Activated T-cell treated with anti-CD3 and anti-CD28 coated beads, Interleukin-2, amount 50 U/mL, for 72 hours (primary cell): ENCODE results near the gene EMP2. TPM values are rescaled to one million over a fixed set of nuclear protein-coding genes. Genes with fewer than 3 reads are reported as not detected.

Experiments used
- ATAC-seq, 2 donors: fragments of 150-1000 bp; cut with Tn5 transposase; replicated peaks in 1 of 2; 2 replicates each; pipeline ENCODE4 v1.10.0; 2021; ENCODE audit warnings: moderate library complexity in 2 of 2, mild to moderate bottlenecking in 1 of 2
- DNase-seq, 2 donors: peaks; one replicate each; pipeline ENCODE4 v3.0.0; 2021 to 2022; ENCODE audit warnings: mixed read lengths in 1 of 2
- H3K27ac Mint-ChIP-seq: one replicate; pipeline ENCODE4 v1.8.0; 2022; ENCODE audit warnings: mild to moderate bottlenecking, moderate library complexity, mixed read lengths
- H3K27me3 Mint-ChIP-seq: one replicate; pipeline ENCODE4 v1.8.0; 2022; ENCODE audit warnings: low read depth, mixed read lengths
- H3K36me3 Mint-ChIP-seq, 2 donors: one replicate each; pipeline ENCODE4 v1.8.0; 2022; ENCODE audit warnings: mixed read lengths in 2 of 2, mild to moderate bottlenecking in 1 of 2; ENCODE audit not compliant: insufficient read depth in 2 of 2
- H3K4me1 Mint-ChIP-seq: one replicate; pipeline ENCODE4 v1.8.0; 2022; ENCODE audit warnings: low read depth, mixed read lengths
- H3K4me3 Mint-ChIP-seq, 2 donors: one replicate each; pipeline ENCODE4 v1.8.0; 2022; ENCODE audit warnings: mild to moderate bottlenecking in 2 of 2, mixed read lengths in 2 of 2, moderate library complexity in 2 of 2
- H3K9me3 Mint-ChIP-seq, 2 donors: one replicate each; pipeline ENCODE4 v1.8.0; 2022; ENCODE audit warnings: mixed read lengths in 2 of 2
- total RNA-seq, 2 donors: library from RNA; stranded (reverse); gene quantifications; one replicate each; pipeline ENCODE4 v1.2.3, GENCODE V29; 2022

The EMP2 gene
- total RNA-seq, 2 donors from 2014 or later, result 0.07 TPM; not detected in 1

- H3K9me3 Mint-ChIP-seq, result no peaks in the 10 kb centered on the region
- H3K4me3 Mint-ChIP-seq, result peak overlapping the region; percentile 47 to 66
- no peaks in the 10 kb centered on the region for H3K36me3 Mint-ChIP-seq
- H3K27ac Mint-ChIP-seq, result no peak overlapping the region
- peaks cover 47% of the 10 kb centered on the region for H3K27me3 Mint-ChIP-seq
- DNase-seq (no peak), ATAC-seq (no peak)
- no peaks in the 10 kb centered on the region for H3K4me1 Mint-ChIP-seq
Measured at GRCh38 chr16:10580883-10581247, 467 bp upstream of the EMP2 start.

GRCh38 chr16:10579575-10579964 is 828 bp downstream of the EMP2 start:
- no peaks in the 10 kb centered on the region for H3K9me3 Mint-ChIP-seq
- H3K4me3 Mint-ChIP-seq, result peak overlapping the region in 1 of 2 donors; percentile 36
- H3K36me3 Mint-ChIP-seq, result no peaks in the 10 kb centered on the region
- peaks cover 47% of the 10 kb centered on the region for H3K27me3 Mint-ChIP-seq
- H3K4me1 Mint-ChIP-seq, result no peaks in the 10 kb centered on the region
- no peak overlapping the region for H3K27ac Mint-ChIP-seq
- ATAC-seq, result no peak
- no peak for DNase-seq

DNA sequence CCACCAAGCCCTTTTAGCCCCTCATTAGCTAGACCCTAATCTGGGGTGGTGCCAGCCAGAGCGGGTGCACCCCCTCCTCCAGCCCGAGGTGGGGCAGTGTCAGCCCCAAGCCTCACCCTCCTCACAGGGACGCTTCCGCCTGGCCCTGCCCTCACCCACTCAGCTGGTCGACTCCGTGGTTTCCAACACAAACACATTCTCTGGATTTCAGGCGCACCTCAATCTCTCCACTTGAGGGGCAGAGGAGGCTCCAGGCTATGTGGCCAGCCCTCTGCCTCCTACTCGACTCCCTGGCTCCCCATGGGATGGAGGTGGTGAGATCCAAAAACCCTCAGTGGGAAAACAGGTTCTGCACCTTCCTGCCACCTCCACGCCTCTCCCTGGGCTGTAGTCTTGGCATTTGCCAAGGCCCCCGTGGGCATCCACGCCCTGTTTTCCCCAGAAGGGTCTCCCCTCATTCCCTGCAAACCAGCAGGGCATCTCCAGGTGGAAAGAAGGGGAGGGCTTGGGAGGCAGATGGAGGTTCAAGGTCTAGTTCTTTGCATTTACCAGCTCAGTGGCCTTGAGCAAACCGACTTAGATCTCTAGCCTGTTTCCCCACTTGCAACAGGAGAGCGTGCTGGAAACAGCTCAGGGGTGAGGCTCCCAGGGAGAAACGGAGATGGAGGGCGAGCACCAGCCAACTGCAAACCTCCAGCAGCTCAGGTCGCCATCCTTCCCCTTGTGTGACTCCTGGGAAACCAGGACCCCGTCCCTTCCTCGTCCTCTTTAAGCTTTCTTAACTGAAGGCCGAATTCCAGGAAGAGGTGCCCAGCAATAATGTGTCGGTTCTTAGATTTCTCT is 1.7 kb downstream of the EMP2 start:
- Mint-ChIP-seq H3K36me3 (no peaks in the 10 kb centered on the region), H3K9me3 (no peaks in the 10 kb centered on the region), H3K4me1 (no peaks in the 10 kb centered on the region), H3K27ac (no peak overlapping the region), H3K4me3 (no peak overlapping the region), H3K27me3 (peaks cover 44% of the 10 kb centered on the region)
- ATAC-seq (no peak), DNase-seq (no peak)

DNA sequence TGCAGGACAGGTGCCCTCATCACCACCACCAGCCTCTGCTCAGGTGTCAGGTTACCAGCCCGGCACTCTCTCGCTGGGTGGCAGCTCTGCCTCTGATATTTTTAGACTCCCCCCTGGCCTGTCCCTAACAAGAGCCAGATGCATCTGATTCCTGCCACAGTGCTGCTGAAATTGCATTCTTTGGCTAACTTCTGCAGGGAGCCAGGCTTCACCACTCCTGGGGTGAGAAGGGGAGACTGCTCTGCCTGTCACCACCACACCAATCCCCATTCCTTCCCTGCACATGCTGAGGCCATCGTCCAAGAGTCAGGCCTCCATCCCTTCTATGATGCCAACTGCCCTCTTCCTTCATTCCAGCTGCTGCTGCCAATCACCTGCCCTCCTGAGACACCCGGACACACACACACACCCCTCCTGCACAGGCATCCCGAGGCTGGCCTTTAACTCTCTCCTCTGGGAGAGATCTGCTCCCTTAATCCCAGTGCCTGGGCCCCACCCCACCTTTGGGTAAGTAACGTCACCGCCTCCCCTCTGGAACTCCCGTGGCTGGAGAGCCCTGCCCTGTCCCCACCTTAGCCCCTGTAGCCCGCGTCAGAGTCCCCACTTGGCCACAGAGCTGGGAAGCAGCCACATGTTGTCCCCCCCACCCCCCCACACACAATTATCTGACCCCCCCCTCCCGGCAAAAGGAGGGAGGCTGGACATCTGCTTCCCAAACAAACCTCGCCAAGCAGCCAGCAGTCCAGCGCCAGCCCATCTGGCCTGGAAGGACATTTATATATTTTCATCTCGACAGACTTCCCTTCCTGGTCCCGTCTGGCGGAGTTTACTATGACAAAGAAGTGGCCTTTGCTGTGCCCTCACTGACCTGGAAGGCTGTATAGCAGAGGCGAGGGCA is 2.8 kb downstream of the EMP2 start:
- H3K4me1 Mint-ChIP-seq, result no peaks in the 10 kb centered on the region
- DNase-seq (no peak), ATAC-seq (no peak)
- H3K36me3 Mint-ChIP-seq, result no peaks in the 10 kb centered on the region
- no peaks in the 10 kb centered on the region for H3K9me3 Mint-ChIP-seq
- H3K27me3 Mint-ChIP-seq, result peaks cover 32% of the 10 kb centered on the region
- no peak overlapping the region for H3K27ac Mint-ChIP-seq
- no peak overlapping the region for H3K4me3 Mint-ChIP-seq

- H3K36me3 Mint-ChIP-seq, result no peaks in the 10 kb centered on the region
- H3K9me3 Mint-ChIP-seq, result no peaks in the 10 kb centered on the region
- peaks cover 24% of the 10 kb centered on the region for H3K27me3 Mint-ChIP-seq
- H3K27ac Mint-ChIP-seq, result no peak overlapping the region
- DNase-seq, result no peak
- no peak for ATAC-seq
- no peaks in the 10 kb centered on the region for H3K4me1 Mint-ChIP-seq
- no peak overlapping the region for H3K4me3 Mint-ChIP-seq
Measured at GRCh38 chr16:10576390-10577304, 3.8 kb downstream of the EMP2 start.

DNA sequence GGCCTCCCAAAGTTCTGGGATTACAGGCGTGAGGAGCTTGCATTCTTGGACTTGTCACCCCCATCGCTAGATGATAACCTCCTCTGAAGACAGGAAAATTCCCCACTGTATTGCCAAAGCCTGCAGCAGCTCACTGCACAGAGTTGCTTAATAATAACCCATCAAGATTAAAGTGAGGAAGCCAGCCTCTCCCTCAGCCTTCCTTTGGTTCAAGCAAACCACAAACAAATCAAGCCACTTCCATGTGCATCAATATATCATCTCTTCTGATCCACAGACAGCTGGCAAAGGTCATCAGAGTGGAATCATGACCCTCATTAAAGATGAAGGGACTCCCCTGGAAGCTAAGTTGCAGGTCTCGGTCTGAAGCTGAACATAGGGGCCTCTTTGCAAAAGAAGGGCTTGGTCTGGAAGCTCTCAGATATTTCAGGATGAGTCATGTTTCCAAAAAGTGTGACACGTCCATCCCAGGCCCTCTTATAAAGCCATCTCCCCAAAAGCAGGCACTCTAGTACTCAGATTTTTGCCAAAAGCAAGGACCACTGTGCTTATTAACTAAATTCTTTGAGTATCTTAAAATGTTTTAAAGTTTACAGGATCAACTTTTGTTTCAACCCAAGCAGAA is 4.8 kb downstream of the EMP2 start:
- no peaks in the 10 kb centered on the region for H3K36me3 Mint-ChIP-seq
- H3K4me3 Mint-ChIP-seq, result no peak overlapping the region
- no peaks in the 10 kb centered on the region for H3K4me1 Mint-ChIP-seq
- H3K27ac Mint-ChIP-seq, result no peak overlapping the region
- no peaks in the 10 kb centered on the region for H3K9me3 Mint-ChIP-seq
- DNase-seq, result no peak
- ATAC-seq, result no peak
- peaks cover 15% of the 10 kb centered on the region for H3K27me3 Mint-ChIP-seq

DNA sequence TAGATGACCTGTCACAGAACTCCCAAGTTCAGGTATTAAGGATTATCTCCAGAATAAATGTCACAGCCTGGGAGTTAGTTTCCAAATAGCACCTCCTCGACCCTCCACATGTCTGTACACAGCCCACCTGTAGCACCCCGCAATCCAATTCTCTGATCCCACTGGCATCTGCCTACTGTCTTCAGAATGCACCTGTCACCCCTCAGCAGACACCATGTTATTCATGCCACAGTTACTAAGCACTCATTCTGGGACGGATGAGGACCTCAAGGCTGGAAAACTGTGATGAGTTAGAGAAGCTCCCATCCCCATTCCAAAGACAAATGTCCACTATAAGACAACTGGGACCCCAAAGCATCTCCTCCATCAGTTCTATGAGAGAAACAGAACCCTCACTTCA is 7.8 kb downstream of the EMP2 start:
- no peaks in the 10 kb centered on the region for H3K4me1 Mint-ChIP-seq
- no peak overlapping the region for H3K27ac Mint-ChIP-seq
- no peak overlapping the region for H3K4me3 Mint-ChIP-seq
- DNase-seq, result no peak
- peaks cover under 1% of the 10 kb centered on the region for H3K27me3 Mint-ChIP-seq
- no peaks in the 10 kb centered on the region for H3K36me3 Mint-ChIP-seq
- ATAC-seq, result no peak
- no peaks in the 10 kb centered on the region for H3K9me3 Mint-ChIP-seq

DNA sequence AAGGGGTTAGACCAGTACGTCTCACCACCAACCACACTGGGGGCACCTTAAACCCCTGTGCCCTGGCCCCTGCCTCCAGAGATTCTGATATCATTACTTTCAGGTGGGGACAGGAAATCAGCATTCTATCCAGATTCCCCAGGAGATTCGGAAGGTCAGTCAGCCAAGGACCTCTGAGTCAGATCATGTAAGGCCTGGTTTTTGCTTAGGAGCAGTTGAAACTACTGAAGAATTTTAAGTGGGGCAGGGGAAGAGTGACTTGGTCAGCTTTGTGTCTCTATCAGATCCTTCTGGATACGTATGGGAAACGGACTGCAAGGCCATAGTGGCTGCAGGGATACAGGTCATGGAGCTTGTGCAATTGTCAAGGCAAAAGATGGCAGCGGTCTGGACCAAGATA is 9.0 kb downstream of the EMP2 start:
- H3K27me3 Mint-ChIP-seq, result peaks cover 6% of the 10 kb centered on the region
- no peaks in the 10 kb centered on the region for H3K9me3 Mint-ChIP-seq
- DNase-seq (no peak), ATAC-seq (no peak)
- H3K36me3 Mint-ChIP-seq, result no peaks in the 10 kb centered on the region
- no peak overlapping the region for H3K27ac Mint-ChIP-seq
- H3K4me3 Mint-ChIP-seq, result no peak overlapping the region
- H3K4me1 Mint-ChIP-seq, result no peaks in the 10 kb centered on the region

GRCh38 chr16:10569621-10570020 is 10.8 kb downstream of the EMP2 start:
- no peak for ATAC-seq
- Mint-ChIP-seq H3K9me3 (no peaks in the 10 kb centered on the region), H3K36me3 (no peaks in the 10 kb centered on the region), H3K4me3 (no peak overlapping the region), H3K27me3 (peaks cover 6% of the 10 kb centered on the region), H3K4me1 (no peaks in the 10 kb centered on the region), H3K27ac (no peak overlapping the region)
- no peak for DNase-seq

DNA sequence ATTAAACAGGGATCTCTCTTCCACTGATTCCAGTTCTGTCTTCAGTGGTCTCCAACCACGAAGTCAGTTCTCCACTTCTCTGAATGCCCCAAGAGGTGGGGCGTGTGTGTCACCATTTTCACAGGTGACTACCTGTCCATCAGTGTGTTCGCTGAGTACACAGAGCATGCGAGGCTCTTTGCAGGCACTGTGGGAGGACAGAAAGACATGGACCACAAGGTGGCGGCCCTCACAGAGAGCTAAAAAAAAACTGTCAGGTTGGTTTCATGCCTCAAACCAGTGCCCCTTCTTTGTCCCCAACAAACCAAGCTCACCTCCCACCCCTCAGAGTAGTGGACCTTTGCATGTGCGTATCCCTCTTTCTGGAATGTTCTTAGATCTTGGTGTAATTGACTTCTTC is 13.8 kb downstream of the EMP2 start:
- Mint-ChIP-seq H3K4me3 (no peak overlapping the region), H3K4me1 (no peaks in the 10 kb centered on the region)
- ATAC-seq, result no peak

DNA sequence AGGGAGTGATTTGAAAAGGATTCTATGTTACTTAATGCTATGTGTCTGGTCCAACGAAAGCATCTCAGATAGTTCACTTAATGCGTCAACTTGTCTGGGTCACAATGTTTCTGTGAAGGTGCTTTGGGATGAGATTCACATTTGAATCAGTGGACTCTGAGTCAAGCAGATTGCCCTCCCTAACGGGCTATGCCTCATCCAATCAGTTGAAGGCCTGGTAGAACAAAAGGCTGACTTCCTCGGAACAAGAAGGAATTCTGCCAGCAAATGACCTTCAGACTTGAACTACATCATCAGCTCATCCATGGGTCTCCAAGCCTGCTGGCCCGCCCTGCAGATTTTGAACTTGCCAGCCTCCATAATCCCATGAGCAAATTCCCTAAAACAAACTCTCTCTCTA is 15.2 kb downstream of the EMP2 start:
- peaks cover 3 to 5% of the 10 kb centered on the region in 2 donors for H3K9me3 Mint-ChIP-seq
- ATAC-seq (no peak), DNase-seq (no peak)
- no peaks in the 10 kb centered on the region for H3K4me1 Mint-ChIP-seq
- H3K36me3 Mint-ChIP-seq, result peaks cover 3% of the 10 kb centered on the region in 2 donors
- H3K27ac Mint-ChIP-seq, result no peak overlapping the region
- H3K27me3 Mint-ChIP-seq, result peaks cover 28% of the 10 kb centered on the region
- no peak overlapping the region for H3K4me3 Mint-ChIP-seq

More for the DNA sequence above, 13.8 kb downstream of the EMP2 start:
- peaks cover 16% of the 10 kb centered on the region for H3K27me3 Mint-ChIP-seq
- H3K27ac Mint-ChIP-seq, result no peak overlapping the region
- peaks cover 1 to 3% of the 10 kb centered on the region in 2 donors for H3K36me3 Mint-ChIP-seq
- no peak for DNase-seq
- peaks cover 3 to 5% of the 10 kb centered on the region in 2 donors for H3K9me3 Mint-ChIP-seq

DNA sequence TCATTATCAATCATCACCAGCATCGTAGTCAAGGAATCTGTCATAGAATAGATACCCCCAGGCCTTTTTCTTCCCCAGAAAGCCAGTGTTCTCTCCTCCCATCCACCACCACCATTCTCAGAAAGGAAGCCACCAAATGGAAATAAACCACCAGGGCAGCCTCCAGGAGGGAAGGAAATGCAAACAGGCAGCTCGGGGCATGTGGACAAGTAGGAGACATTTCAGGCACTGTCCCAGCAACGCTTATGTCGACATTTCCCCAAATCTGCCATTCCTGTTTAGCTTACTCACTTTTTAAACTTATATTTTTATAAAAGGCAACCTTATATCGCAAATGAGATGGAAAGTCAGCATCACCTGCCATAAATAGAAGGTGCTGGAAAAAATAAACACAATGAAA is 15.8 kb downstream of the EMP2 start:
- peaks cover 28% of the 10 kb centered on the region for H3K27me3 Mint-ChIP-seq
- no peaks in the 10 kb centered on the region for H3K4me1 Mint-ChIP-seq
- peaks cover 3% of the 10 kb centered on the region in 2 donors for H3K36me3 Mint-ChIP-seq
- H3K4me3 Mint-ChIP-seq, result no peak overlapping the region
- DNase-seq, result no peak
- peaks cover 3 to 5% of the 10 kb centered on the region in 2 donors for H3K9me3 Mint-ChIP-seq
- no peak overlapping the region for H3K27ac Mint-ChIP-seq
- ATAC-seq, result no peak
